PC-9 (cell line): ENCODE results near the gene MRPS27. TPM values are rescaled to one million over a fixed set of nuclear protein-coding genes. Genes with fewer than 3 reads are reported as not detected.

Source experiments
- BruUV-seq: library from RNA; stranded (reverse); fragments of 400-500 nt; replicated peaks from 2 replicates; lab custom pipeline; 2021; lab: Mats Ljungman, UMichigan
- CTCF ChIA-PET: fragments of 300-600 bp; sonication (Branson Sonifier 250); formaldehyde crosslinking; loops from one replicate; lab custom pipeline; 2022; ENCODE audit warnings: antibody characterized with exemption; lab: Charles Lee
- POLR2A ChIA-PET: fragments of 300-600 bp; sonication (Branson Sonifier 250); formaldehyde crosslinking; loops from one replicate; lab custom pipeline; 2022; ENCODE audit warnings: antibody characterized with exemption; ENCODE audit not compliant: unreplicated experiment; lab: Charles Lee
- DNase-seq, 2 experiments: peaks; one replicate each; pipeline versions ENCODE4 v3.0.0 to v3.0.0-alpha.2; 2015 to 2022; ENCODE audit warnings: mixed read lengths in 1 of 2
- H2AFZ ChIP-seq: fragments of 200-600 bp; sonication (generic); 2 replicates; pipeline ENCODE4 v1.8.1; 2017; ENCODE audit warnings: antibody characterized with exemption
- H3F3A ChIP-seq: fragments of 200-600 bp; sonication (generic); 2 replicates; pipeline ENCODE4 v1.8.1; 2017; ENCODE audit warnings: antibody characterized with exemption, mild to moderate bottlenecking, low read depth; ENCODE audit not compliant: insufficient read depth
- H3K27ac ChIP-seq: fragments of 200-600 bp; sonication (generic); 2 replicates; pipeline ENCODE4 v1.6.1; 2016; ENCODE audit warnings: mixed run types
- H3K27me3 ChIP-seq: fragments of 200-600 bp; sonication (generic); 2 replicates; pipeline ENCODE4 v1.6.1; 2016; ENCODE audit warnings: low read depth, mixed run types; ENCODE audit not compliant: insufficient read depth
- H3K36me3 ChIP-seq: fragments of 200-600 bp; sonication (generic); 2 replicates; pipeline ENCODE4 v1.6.1; 2016; ENCODE audit warnings: low read depth, mixed run types
- H3K4me1 ChIP-seq: fragments of 200-600 bp; sonication (generic); replicated peaks from 2 replicates; pipeline ENCODE4 v1.6.1; 2016; ENCODE audit warnings: mixed run types; ENCODE audit not compliant: insufficient read depth
- H3K4me2 ChIP-seq: fragments of 200-600 bp; sonication (generic); 2 replicates; pipeline ENCODE4 v1.6.1; 2017; ENCODE audit warnings: mixed run types
- H3K4me3 ChIP-seq: fragments of 200-600 bp; sonication (generic); 2 replicates; pipeline ENCODE4 v1.6.1; 2016; ENCODE audit warnings: mixed run types
- H3K79me2 ChIP-seq: fragments of 200-600 bp; sonication (generic); 2 replicates; pipeline ENCODE4 v1.6.1; 2017; ENCODE audit warnings: low read depth, mixed run types
- H3K9me2 ChIP-seq: fragments of 200-600 bp; sonication (generic); 2 replicates; pipeline ENCODE4 v1.8.1; 2017; ENCODE audit warnings: mild to moderate bottlenecking; ENCODE audit not compliant: insufficient read depth
- H3K9me3 ChIP-seq: fragments of 200-600 bp; sonication (generic); 2 replicates; pipeline ENCODE4 v1.8.1; 2016; ENCODE audit warnings: low read depth; ENCODE audit not compliant: insufficient read depth
- H4K20me1 ChIP-seq: fragments of 200-600 bp; sonication (generic); 2 replicates; pipeline ENCODE4 v1.8.1; 2017; ENCODE audit not compliant: insufficient read depth
- CTCF ChIP-seq: fragments of 200-600 bp; sonication (generic); conservative IDR thresholded peaks from 2 replicates; pipeline ENCODE4 v1.6.1; 2017; ENCODE audit warnings: mixed run types, antibody characterized with exemption, mild to moderate bottlenecking, moderate library complexity
- EZH2 ChIP-seq: fragments of 200-600 bp; sonication (generic); IDR thresholded peaks from 2 replicates; pipeline ENCODE4 v1.8.0; 2017; ENCODE audit warnings: antibody characterized with exemption, low read depth
- intact Hi-C: fragments of 100-400 bp; cut with micrococcal nuclease; formaldehyde crosslinking; loops from one replicate; pipeline ENCODE4 v1.10.0; 2022; ENCODE audit not compliant: unreplicated experiment
- total RNA-seq: library from RNA; stranded (reverse); gene quantifications from 2 replicates; pipeline ENCODE4 v1.2.3, GENCODE V29; 2021

Gene MRPS27
- total RNA-seq, 1 experiment from 2014 or later = 71.0 TPM

- TSS peak; percentile 98 for BruUV-seq
- H3F3A ChIP-seq = peaks cover 27% of the 10 kb centered on the region
- H3K27me3 ChIP-seq = no peaks in the 10 kb centered on the region
- peaks cover 52% of the 10 kb centered on the region for H3K4me1 ChIP-seq
- H3K4me2 ChIP-seq = peak overlapping the region; percentile 66
- no peak for TF ChIP-seq EZH2
- no peak for TF ChIP-seq CTCF
- no peaks in the 10 kb centered on the region for H4K20me1 ChIP-seq
- no peaks in the 10 kb centered on the region for H3K9me2 ChIP-seq
- ChIA-PET POLR2A (interaction anchor here (0.6 to 1.0 kb wide), 3 partner anchors 12 to 317 kb away, joined by 4 to 13 read pairs (median 6); no protein-coding TSS in a partner anchor), CTCF (interaction anchor here (0.9 kb wide), 1 partner anchor 21 kb away, joined by 3 read pairs; no protein-coding TSS in a partner anchor)
- H2AFZ ChIP-seq = no peak overlapping the region
- H3K27ac ChIP-seq = peak overlapping the region; percentile 99
- intact Hi-C loops = loop anchor here (1.0 to 2.0 kb wide), 4 partner anchors 14 to 56 kb away; no protein-coding TSS in a partner anchor
- peaks cover 8% of the 10 kb centered on the region; the same call in 1 of the 2 replicates for H3K79me2 ChIP-seq
- peaks cover 48% of the 10 kb centered on the region for H3K36me3 ChIP-seq
- peak overlapping the region; percentile 12; the same call in 1 of the 2 replicates for H3K4me3 ChIP-seq
- no peaks in the 10 kb centered on the region for H3K9me3 ChIP-seq
- peak in 1 of 2 experiments; percentile 50 for DNase-seq
Measured at GRCh38 chr5:72234868-72235267, 85.2 kb downstream of the MRPS27 start.

- H3K36me3 ChIP-seq = peaks cover 48% of the 10 kb centered on the region
- H3F3A ChIP-seq = peaks cover 27% of the 10 kb centered on the region
- peak overlapping the region; percentile 99 for H3K27ac ChIP-seq
- no peaks in the 10 kb centered on the region for H4K20me1 ChIP-seq
- H3K79me2 ChIP-seq = peaks cover 8% of the 10 kb centered on the region; the same call in 1 of the 2 replicates
- ChIA-PET POLR2A (interaction anchor here (0.6 to 1.0 kb wide), 8 partner anchors 13 to 317 kb away, joined by 3 to 13 read pairs (median 4); no protein-coding TSS in a partner anchor), CTCF (interaction anchor here (0.9 kb wide), 1 partner anchor 20 kb away, joined by 3 read pairs; no protein-coding TSS in a partner anchor)
- DNase-seq = peak; percentile 25 to 95
- H3K4me3 ChIP-seq = peak overlapping the region; percentile 25; the same call in 1 of the 2 replicates
- peak overlapping the region; percentile 66 for H3K4me2 ChIP-seq
- peaks cover 52% of the 10 kb centered on the region for H3K4me1 ChIP-seq
- no peaks in the 10 kb centered on the region for H3K27me3 ChIP-seq
- TF ChIP-seq CTCF = no peak
- no peak for TF ChIP-seq EZH2
- no peaks in the 10 kb centered on the region for H3K9me2 ChIP-seq
- BruUV-seq = no TSS peak
- no peaks in the 10 kb centered on the region for H3K9me3 ChIP-seq
- intact Hi-C loops = loop anchor here (1.0 to 2.0 kb wide), 4 partner anchors 15 to 55 kb away; no protein-coding TSS in a partner anchor
- H2AFZ ChIP-seq = no peak overlapping the region
Measured at GRCh38 chr5:72234265-72234700, 85.8 kb downstream of the MRPS27 start.

GRCh38 chr5:72233835-72234234 is 86.2 kb downstream of the MRPS27 start:
- peak overlapping the region; percentile 25; the same call in 1 of the 2 replicates for H3K4me3 ChIP-seq
- intact Hi-C loops = loop anchor here (1.0 to 2.0 kb wide), 4 partner anchors 15 to 55 kb away; no protein-coding TSS in a partner anchor
- peaks cover 8% of the 10 kb centered on the region; the same call in 1 of the 2 replicates for H3K79me2 ChIP-seq
- H4K20me1 ChIP-seq = no peaks in the 10 kb centered on the region
- ChIA-PET CTCF (no interaction called here), POLR2A (interaction anchor here (0.6 to 1.0 kb wide), 7 partner anchors 13 to 302 kb away, joined by 3 to 13 read pairs (median 4); no protein-coding TSS in a partner anchor)
- no TSS peak for BruUV-seq
- peak overlapping the region; percentile 99 for H3K27ac ChIP-seq
- no peaks in the 10 kb centered on the region for H3K9me2 ChIP-seq
- H3K4me1 ChIP-seq = peaks cover 52% of the 10 kb centered on the region
- H3K9me3 ChIP-seq = no peaks in the 10 kb centered on the region
- no peak for DNase-seq
- H3K27me3 ChIP-seq = no peaks in the 10 kb centered on the region
- TF ChIP-seq CTCF (no peak), EZH2 (no peak)
- peaks cover 48% of the 10 kb centered on the region for H3K36me3 ChIP-seq
- H2AFZ ChIP-seq = no peak overlapping the region
- H3K4me2 ChIP-seq = peak overlapping the region; percentile 66
- peaks cover 27% of the 10 kb centered on the region for H3F3A ChIP-seq
